NCI-H1048 (cell line): ENCODE measurements around the gene RBM23.
A peak's percentile ranks its signal among the peaks of the same experiment; 100 is the strongest.
"Not testable (repeated sequence)": the region's sequence is repeated elsewhere in the genome, so short reads cannot be mapped to it uniquely, and the experiment has no call there.

Experiments used
- DNase-seq: peaks from one replicate; lab custom pipeline; 2025; lab: John Stamatoyannopoulos, UW

Gene RBM23

DNA sequence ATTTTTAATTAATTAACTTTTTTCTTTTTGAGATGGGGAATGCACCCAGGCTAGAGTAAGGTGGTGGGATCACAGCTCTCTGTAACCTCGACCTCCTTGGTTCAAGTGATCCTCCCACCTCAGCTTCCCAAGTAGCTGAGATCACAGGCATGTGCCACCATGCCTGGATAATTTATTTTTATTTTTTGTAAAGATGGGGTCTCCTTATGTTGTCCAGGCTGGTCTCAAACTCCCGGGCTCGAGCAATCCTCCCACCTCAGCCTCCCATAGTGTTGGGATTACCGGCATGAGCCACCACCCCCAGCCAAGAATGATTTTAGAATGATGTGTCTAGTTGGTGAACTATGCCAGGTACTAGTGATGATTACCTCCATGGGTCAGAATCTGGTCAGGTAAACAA, 54.0 kb downstream of the RBM23 start:
- DNase-seq, result no peak

DNA sequence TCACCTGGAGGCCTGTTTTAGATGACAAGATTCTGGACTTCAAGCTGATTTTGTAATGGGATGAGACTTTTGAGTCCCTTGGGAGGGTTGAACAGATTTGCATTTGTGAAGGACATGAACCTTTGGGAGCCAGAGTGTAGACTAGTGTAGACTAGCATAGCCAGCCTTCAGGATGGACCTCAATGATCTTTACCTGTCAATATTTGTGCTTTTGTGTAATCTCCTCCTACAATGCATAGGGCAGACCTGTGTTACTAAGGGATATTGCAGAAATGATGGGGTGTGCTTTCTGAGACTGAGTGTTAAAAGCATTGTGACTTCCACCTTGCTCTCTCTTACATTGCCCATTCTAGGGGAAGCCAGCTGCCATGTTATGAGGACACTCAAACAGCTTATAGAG, 57.3 kb downstream of the RBM23 start:
- DNase-seq, result no peak

DNA sequence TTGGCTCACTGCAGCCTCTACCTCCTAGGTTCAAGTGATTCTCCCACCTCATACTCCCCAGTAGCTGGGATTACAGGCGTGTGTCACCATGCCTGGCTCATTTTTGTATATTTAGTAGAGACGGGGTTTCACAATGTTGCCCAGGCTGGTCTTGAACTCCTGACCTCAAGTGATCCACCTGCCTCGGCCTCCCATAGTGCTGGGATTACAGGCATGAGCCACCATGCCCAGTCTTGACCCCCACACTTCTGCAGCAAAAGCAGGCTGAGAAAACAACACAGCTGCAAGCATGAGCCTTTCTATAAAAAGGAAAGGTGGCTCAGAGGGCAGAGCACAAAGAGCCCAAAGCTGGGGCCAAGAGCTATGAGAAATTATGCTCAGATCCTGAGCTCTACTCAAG, 58.6 kb downstream of the RBM23 start:
- DNase-seq, result not testable (repeated sequence)

DNA sequence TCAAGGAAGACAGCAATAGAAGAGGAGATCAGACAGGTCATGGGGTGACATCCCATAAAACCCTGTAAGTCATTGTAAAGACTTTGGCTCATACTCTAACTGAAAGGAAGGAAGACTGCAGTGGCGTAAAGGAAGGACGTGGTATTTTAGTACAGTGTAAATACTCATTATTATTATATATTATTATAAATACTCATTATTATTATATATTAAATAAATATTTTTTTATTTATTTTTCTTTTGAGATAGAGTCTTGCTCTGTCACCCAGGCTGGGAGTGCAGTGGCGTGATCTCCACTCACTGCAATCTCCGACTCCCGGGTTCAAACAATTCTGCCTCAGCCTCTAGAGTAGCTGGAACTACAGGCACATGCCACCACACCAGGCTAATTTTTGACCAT, 62.5 kb downstream of the RBM23 start:
- DNase-seq, result no peak

DNA sequence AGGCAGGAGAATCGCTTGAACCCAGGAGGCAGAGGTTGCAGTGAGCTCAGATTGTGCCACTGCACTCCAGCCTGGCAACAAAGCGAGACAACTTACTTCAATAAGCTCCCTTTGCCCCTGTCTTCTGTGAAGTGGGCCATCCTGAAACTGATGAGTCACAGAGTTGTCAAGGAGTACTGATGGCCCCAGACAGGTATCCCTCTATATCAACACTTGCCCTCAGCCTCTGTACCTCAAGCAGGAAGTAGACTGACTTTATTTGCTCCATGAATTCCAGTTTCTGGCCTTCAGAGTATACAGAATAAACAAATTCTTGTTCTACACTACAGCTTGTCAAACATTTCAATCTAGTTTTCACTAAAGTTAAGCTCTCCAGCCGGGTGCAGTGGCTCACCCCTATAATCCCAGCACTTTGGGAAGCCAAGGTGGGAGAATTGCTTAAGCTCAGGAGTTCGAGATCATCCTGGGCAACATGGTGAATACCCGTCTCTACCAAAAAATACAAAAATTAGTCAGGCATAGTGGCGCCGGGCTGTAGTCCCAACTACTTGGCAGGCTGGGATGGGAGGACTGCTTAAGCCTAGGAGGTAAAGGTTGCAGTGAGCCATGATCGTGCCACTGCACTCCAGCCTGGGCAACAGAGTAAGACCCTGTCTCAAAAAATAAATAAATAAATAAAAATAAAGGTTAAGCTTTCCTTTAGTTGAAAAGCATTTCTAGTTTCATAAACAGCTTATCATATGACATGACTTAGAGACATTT, 63.8 kb downstream of the RBM23 start:
- DNase-seq, result no peak

DNA sequence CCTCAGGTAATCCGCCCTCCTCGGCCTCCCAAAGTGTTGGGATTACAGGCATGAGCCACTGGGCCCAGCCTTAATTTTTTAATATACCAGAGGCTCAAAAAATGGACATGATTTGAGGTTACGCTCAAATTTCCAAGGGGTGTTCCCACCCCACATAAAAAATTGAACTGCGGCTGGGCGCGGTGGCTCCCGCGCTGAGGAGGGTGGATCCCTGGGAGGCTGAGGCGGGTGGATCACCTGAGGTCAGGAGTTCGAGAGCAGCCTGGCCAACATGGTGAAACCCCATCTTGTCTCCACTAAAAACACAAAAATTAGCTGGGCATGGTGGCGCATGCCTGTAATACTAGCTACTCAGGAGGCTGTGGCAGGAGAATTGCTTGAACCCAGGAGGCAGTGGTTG, 64.7 kb downstream of the RBM23 start:
- DNase-seq, result not testable (repeated sequence)

DNA sequence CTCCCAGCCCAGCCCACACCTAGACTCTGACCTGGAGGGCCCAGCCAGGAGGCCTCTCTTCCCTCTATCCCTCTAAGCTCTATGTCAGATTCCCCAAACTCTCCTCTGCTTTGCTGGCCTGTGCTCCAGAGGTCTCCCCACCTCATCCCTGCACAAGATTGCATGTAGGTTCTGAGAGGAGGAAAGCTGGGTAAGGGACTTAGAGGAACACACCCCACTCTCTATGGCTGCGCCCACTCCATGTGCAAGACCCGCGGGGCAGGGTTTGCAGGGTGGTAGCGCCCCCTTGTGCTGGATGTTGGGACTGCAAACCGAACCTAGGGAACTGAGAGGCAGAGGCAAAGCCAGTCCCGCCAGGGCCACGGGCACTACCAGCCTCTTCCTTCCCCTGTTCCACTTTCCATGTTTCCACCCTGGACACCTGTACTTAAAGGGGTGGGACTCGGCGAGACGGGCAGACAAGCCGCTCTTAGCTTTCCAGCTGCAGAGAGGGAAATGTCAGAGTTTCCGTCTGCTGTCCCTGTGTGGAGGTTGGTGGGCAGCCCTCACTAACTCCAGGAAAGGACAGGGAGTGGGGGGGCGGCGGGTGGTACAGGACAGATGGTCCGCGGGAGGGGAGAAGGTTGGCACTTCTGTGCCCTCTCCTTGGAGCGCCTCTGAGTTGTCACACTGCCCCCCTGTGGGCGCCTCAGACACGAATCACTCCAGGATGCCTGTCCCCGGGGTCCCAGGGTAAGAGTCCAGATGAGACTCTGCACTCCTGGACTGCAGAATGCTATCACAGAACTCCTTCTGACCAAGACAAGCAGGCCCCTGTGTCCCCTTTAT, 65.8 kb downstream of the RBM23 start:
- peak; percentile 64 for DNase-seq

DNA sequence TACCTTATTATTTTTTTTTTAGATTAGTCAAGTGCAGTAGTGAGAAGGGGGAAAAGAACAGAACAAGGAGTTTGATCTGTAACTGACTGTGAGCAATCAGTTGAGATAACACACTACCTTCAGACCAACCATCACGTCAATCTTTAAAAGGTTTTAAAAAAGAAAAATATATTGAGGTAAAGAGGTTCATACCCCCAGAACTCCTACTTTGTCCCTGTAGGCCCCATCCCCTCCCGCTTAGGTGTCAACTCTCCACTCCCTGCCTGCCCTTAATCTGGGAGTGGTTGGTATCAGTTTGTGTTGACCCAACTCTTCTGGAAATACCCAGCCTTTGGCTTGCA, 66.4 kb downstream of the RBM23 start:
- no peak for DNase-seq

DNA sequence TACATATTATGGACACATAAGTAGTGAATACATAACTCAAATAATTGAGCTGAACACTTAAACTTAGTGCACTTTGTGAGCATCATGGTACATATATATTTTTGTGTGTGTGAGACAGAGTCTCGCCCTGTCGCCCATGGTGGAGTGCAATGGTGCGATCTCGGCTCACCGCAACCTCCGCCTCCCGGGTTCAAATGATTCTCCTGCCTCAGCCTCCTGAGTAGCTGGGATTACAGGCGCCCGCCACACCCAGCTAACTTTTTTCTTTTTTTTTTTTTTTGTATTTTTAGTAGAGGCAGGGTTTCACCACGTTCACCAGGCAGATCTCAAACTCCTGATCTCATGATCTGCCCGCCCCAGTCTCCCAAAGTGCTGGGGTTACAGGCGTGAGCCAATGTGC, 66.8 kb downstream of the RBM23 start:
- DNase-seq, result not testable (repeated sequence)

DNA sequence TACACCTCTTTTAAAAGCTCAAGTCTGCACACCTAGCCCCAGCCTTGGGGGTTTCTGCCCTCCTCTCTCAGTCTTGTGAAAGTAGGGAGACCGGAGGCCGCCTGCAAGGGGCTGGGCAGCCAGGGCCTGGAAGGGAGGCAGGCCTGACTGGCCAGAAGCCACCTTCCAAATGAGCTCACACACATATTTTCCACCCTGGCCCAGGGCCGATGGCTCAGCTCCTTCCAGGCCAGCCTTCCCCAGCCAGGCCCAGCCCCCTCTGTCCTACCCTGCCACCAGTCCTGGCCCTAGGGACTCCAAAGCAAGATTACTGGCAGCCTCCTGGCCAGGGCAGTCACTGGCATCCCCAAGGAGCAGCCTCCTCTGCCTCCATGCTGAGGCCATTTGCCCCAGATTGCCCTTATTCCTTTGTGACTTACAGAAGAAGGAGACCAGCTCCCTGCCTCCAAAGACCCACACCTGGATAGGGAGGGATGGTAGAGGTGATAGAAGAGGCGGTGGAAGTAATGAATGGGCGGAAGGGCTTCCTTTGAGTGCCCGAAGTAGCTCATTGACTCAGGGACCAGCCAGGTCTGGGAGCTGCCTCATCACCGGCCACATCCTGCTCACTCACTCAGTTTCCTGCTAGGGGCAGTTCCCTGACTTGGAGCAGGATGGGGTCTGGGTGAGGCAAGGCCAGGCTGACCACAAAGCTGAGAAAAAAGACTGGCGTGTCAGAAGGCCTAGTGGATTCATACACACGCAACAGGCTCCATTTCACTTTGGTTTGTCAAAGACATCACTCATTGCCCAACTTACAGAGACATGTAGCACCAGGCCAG, 67.8 kb downstream of the RBM23 start:
- no peak for DNase-seq

DNA sequence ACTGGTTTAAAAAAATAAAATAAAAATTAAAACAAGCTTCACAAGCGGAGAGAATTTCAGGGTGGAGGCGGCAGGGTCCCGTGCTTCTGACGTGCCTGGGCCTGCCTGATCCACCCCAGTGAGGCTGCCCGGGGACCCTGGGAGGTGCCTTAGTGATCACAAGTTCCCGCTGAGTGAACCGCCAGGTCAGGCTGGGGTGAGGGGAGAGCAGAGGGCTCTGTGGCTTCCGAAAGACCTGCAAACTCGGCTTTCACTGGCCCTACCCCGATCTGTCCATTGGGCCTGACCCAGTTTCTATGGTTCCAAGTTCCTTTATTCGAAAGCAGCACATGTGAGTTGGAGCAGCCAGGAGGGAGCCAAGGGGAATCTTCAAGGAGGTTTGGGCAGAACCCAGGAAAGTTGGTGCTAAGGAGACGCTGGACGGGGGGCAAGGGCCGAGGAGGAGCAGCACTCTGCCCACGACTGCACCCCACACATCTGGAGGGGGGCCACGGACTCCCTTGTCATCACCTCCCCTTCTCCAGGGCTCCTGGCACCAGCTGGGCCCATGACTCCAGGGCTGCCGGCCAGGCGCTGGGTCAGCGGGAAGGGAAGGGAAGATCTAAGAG, 69.6 kb downstream of the RBM23 start:
- DNase-seq, result no peak

DNA sequence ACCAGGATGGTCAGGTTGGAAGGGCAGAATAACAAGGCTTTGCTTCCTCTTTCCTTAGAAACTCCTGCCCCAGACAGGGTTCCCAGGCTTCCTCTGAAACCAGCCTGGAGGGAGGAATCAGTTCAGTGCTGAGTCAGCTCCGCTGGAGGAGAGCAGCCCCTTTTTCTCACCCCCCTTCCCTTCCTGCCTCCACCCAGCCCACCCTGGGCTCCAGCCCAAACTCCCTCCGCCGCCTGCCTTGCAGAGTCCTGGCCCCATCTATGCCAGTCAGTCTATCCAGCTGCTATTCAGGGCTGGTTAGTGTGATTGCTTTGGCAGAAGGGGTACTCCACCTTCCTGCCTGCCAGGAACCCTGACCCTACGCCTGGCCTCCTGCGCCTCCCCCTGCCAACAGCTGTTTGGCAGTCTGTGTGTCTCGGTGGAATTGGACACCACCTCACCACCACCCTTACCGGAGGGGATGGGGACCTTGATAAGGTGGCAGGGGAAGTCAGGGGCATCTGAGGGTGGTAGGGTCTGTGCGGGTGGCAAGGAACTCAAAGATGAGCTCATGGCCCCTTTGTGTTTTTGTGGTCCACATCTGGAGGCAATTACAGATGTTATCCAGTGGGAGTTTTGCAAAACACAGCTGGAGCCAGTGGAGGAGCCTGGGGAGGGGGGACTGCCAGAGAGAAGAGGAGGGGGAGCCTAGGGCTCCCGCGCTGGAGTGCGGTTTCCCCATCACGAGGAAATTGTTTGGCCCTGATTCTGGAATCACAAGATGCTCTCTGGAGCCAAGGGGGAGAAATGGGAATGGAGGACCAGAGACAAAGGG, 70.4 kb downstream of the RBM23 start:
- DNase-seq, result no peak

DNA sequence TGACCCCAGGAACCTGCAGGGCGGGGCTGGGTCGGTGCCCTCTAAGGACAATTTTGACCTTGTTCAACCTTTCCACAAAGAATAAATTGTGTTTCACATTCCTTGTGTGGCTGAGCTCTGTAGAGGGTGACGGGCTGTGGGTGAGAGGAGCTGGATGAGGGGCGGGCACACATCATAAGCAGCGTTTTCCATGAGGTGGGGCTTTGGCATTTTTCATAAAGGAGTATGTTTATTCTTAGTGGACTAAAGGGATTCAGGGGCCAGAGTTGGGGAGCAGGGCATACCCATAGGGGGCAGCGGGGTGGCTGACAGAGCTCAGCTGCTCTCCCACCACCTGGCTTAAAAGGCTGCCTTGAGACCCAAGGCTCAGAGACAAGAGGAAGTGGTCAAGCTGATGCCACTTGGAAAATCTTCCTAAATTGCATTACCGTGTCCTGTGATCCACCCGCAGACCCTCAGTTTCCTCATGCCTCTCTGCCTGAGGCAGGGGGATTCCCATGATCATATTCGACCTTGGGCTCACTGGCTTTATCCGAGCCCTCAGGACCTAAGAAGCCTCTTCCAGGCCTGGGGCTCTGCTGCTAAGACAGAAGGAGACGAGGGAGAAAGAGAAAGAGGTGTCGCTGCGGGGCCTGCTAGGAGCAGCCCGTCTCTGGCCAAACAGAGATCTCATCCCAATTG, 71.1 kb downstream of the RBM23 start:
- DNase-seq, result no peak

DNA sequence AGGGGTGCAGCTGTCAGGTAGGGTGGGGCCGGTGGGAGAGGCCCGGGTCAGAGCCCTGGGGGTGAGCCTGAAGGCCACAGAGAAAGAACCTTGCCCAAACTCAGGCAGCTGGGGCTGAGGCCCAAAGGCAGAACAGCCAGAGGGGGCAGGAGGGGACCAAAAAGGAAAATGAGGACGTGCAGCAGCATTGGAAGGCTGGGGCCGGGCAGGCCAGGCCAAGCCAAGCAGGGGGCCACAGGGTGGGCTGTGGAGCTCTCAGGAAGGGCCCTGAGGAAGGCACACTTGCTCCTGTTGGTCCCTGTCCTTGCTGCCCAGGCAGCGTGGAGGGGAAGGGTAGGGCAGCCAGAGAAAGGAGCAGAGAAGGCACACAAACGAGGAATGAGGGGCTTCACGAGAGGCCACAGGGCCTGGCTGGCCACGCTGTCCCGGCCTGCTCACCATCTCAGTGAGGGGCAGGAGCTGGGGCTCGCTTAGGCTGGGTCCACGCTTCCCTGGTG, 72.1 kb downstream of the RBM23 start:
- DNase-seq, result no peak

DNA sequence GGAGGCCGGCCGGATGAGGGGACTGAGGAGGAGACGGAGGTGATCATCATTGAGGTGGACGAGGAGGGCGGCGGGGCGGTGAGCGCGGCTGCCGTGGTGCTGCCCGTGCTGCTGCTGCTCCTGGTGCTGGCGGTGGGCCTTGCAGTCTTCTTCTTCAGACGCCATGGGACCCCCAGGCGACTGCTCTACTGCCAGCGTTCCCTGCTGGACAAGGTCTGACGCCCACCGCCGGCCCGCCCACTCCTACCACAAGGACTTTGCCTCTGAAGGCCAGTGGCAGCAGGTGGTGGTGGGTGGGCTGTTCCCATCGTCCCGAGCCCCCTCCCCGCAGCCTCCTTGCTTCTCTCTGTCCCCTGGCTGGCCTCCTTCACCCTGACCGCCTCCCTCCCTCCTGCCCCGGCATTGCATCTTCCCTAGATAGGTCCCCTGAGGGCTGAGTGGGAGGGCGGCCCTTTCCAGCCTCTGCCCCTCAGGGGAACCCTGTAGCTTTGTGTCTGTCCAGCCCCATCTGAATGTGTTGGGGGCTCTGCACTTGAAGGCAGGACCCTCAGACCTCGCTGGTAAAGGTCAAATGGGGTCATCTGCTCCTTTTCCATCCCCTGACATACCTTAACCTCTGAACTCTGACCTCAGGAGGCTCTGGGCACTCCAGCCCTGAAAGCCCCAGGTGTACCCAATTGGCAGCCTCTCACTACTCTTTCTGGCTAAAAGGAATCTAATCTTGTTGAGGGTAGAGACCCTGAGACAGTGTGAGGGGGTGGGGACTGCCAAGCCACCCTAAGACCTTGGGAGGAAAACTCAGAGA, 72.9 kb downstream of the RBM23 start:
- DNase-seq, result no peak

DNA sequence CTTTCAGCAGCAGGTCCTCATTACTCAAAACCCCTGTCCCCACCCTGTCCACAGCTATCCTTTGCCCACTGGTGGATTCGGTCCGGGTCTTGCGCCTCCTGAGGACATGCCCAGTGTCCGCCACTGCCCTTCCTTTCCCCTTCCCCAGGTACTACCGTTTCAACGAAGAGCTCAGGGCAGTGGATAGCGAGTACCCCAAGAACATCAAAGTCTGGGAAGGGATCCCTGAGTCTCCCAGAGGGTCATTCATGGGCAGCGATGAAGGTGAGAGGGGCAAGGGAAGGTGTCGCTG, 73.9 kb downstream of the RBM23 start:
- DNase-seq, result no peak

DNA sequence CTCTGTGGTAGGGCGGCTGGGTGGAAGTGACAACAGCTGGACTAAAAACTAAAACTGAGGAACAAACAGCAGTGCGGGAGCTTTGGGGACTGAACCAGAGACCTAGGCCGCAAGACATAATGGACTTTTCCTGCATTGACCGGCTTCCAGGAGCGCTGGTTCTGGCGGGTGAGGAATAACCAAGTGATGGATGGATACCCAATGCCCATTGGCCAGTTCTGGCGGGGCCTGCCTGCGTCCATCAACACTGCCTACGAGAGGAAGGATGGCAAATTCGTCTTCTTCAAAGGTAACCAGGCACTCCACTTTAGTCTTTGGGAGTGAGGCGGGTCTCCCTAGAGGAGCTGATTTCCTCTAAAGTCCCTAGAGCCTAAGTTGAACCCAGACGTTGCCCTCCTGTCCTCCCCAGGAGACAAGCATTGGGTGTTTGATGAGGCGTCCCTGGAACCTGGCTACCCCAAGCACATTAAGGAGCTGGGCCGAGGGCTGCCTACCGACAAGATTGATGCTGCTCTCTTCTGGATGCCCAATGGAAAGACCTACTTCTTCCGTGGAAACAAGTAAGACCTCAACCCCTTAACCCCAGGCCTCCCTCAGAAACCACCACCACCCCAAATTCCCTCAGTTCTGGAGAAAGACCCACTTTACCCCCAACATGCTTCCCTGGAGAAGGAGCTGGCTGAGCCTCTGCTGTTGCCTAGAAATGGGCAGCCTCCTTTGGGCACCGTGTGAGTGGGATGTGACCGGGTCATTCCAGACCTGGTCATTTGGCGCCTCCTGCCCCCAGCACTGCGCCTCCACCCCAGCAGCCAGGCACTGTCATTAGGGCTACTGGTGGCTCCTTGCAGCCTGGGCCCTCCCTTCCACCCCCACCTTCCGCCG, 74.5 kb downstream of the RBM23 start:
- no peak for DNase-seq
